A673 (cell line): ENCODE measurements around the gene KAT14. TPM values are rescaled to one million over a fixed set of nuclear protein-coding genes. Genes with fewer than 3 reads are reported as not detected.
"Not testable (repeated sequence)": the region's sequence is repeated elsewhere in the genome, so short reads cannot be mapped to it uniquely, and the experiment has no call there.

Experiments
- BruUV-seq: library from RNA; stranded (reverse); fragments of 400-500 nt; replicated peaks from 2 replicates; lab custom pipeline; 2021; lab: Mats Ljungman, UMichigan
- CTCF ChIA-PET: fragments of 300-600 bp; sonication (Branson Sonifier 250); formaldehyde crosslinking; loops from one replicate; lab custom pipeline; 2022; ENCODE audit warnings: antibody characterized with exemption; lab: Charles Lee
- POLR2A ChIA-PET: fragments of 300-600 bp; sonication (Branson Sonifier 250); formaldehyde crosslinking; loops from one replicate; lab custom pipeline; 2022; ENCODE audit warnings: antibody characterized with exemption; ENCODE audit not compliant: low non-redundant PET; lab: Charles Lee
- DNase-seq: peaks from one replicate; pipeline ENCODE4 v3.0.0-alpha.2; 2015; ENCODE audit warnings: low spot score
- H3K27ac ChIP-seq: fragments of 200-600 bp; sonication (generic); 2 replicates; pipeline ENCODE4 v1.5.1; 2016; ENCODE audit warnings: mixed run types, low read depth, mild to moderate bottlenecking, mixed read lengths, antibody characterized with exemption, low read length; ENCODE audit not compliant: poor library complexity, severe bottlenecking
- H3K27me3 ChIP-seq: fragments of 200-600 bp; sonication (generic); replicated peaks from 2 replicates; pipeline ENCODE4 v1.6.1; 2017; ENCODE audit warnings: mixed run types, low read depth, mild to moderate bottlenecking, mixed read lengths, antibody characterized with exemption, low read length; ENCODE audit not compliant: insufficient read depth, poor library complexity
- H3K36me3 ChIP-seq: fragments of 200-600 bp; sonication (generic); 2 replicates; pipeline ENCODE4 v1.6.1; 2016; ENCODE audit warnings: mixed run types, mild to moderate bottlenecking, mixed read lengths, antibody characterized with exemption, low read length; ENCODE audit not compliant: insufficient read depth, poor library complexity, severe bottlenecking
- H3K4me1 ChIP-seq: fragments of 200-600 bp; sonication (generic); 2 replicates; pipeline ENCODE4 v1.6.1; 2017; ENCODE audit warnings: mixed run types, mild to moderate bottlenecking, mixed read lengths, antibody characterized with exemption, low read length; ENCODE audit not compliant: insufficient read depth, poor library complexity, severe bottlenecking
- H3K4me3 ChIP-seq: fragments of 200-600 bp; sonication (generic); 2 replicates; pipeline ENCODE4 v1.5.1; 2016; ENCODE audit warnings: low read depth, mixed run types, mild to moderate bottlenecking, mixed read lengths, low read length; ENCODE audit not compliant: poor library complexity, severe bottlenecking
- H3K9me3 ChIP-seq: fragments of 200-600 bp; sonication (generic); 2 replicates; pipeline ENCODE4 v1.6.1; 2016; ENCODE audit warnings: mixed run types, low read depth, mild to moderate bottlenecking, mixed read lengths, antibody characterized with exemption, low read length; ENCODE audit not compliant: poor library complexity, severe bottlenecking
- EZH2 ChIP-seq: fragments of 200-600 bp; sonication (generic); IDR thresholded peaks from 2 replicates; pipeline ENCODE4 v1.6.1; 2017; ENCODE audit warnings: borderline replicate concordance, low read depth, mild to moderate bottlenecking, mixed read lengths, antibody characterized with exemption, low read length; ENCODE audit not compliant: poor library complexity, severe bottlenecking
- intact Hi-C: fragments of 100-400 bp; cut with micrococcal nuclease; formaldehyde crosslinking; loops from one replicate; pipeline ENCODE4 v1.10.0; 2022; ENCODE audit not compliant: unreplicated experiment
- total RNA-seq: library from RNA; stranded (reverse); gene quantifications from 2 replicates; pipeline ENCODE4 v1.2.3, GENCODE V29; 2021
- TF ChIP-seq, protein P1 (sequence below): fragments of 300-800, 200-600 bp; sonication (generic); conservative IDR thresholded peaks from 2 replicates; pipeline ENCODE4 v1.5.1; 2017; ENCODE audit warnings: low read depth, mild to moderate bottlenecking, antibody characterized with exemption, low read length, moderate library complexity, mixed read lengths

Gene KAT14
- total RNA-seq, 1 experiment from 2014 or later, result 20.6 TPM

DNA sequence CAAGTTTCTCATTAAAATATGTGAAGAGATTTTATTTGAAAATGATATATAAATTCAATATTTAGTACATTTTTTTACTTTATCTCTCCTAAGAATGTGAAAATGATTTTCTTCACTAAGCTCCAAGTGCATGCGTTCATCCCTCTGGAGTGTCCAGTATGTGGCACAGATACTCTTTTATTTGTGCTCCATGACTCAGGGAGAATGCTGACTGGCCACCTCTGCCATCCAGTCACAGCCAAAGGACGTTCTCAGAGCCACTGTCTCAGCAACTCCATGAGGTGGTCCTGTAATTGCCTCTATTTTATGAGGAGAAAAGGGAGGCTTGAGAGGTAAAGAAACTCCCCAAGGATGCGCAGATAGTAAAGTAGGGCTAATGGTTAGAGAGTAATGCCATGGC is 58.3 kb downstream of the KAT14 start:
- TF ChIP-seq, protein P1, sequence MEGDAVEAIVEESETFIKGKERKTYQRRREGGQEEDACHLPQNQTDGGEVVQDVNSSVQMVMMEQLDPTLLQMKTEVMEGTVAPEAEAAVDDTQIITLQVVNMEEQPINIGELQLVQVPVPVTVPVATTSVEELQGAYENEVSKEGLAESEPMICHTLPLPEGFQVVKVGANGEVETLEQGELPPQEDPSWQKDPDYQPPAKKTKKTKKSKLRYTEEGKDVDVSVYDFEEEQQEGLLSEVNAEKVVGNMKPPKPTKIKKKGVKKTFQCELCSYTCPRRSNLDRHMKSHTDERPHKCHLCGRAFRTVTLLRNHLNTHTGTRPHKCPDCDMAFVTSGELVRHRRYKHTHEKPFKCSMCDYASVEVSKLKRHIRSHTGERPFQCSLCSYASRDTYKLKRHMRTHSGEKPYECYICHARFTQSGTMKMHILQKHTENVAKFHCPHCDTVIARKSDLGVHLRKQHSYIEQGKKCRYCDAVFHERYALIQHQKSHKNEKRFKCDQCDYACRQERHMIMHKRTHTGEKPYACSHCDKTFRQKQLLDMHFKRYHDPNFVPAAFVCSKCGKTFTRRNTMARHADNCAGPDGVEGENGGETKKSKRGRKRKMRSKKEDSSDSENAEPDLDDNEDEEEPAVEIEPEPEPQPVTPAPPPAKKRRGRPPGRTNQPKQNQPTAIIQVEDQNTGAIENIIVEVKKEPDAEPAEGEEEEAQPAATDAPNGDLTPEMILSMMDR, result no peak
- no peak for TF ChIP-seq EZH2
- POLR2A ChIA-PET, result no interaction called here
- Histone ChIP-seq H3K4me1 (no peaks in the 10 kb centered on the region), H3K27me3 (no peaks in the 10 kb centered on the region), H3K9me3 (no peaks in the 10 kb centered on the region), H3K27ac (no peak overlapping the region), H3K36me3 (no peaks in the 10 kb centered on the region), H3K4me3 (no peak overlapping the region)
- CTCF ChIA-PET, result no interaction called here
- intact Hi-C loops, result no loop called here
- no peak for DNase-seq
- BruUV-seq, result no TSS peak

DNA sequence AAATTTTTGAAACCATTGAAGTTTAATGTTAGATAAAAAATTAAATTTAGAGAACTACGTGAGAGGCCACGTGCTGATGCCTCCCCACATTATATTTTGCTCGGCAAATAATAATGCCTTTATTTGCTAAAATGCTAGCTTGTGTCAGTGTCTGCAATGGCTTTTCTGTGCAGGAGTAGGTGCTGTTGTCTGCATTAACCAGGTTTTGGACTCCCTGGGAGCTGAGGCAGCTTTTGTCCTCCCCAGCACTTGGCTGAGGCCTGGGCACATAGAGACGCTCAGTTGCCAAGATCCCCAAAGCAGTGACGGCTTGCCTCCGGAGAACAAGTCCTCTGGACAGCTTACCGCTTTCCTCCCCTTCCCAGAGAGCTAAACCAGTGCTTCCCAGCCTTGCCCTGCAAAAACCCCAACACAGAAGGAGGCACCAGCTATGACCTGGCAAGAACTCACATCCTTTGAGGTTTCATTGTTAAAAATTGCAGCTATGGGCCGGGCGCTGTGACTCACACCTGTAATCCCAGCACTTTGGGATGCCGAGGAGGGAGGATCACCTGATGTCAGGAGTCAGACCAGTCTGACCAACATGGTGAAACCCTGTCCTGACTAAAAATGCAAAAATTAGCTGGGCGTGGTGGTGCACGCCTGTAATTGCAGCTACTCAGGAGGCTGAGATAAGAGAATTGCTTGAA is 59.9 kb downstream of the KAT14 start:
- no peaks in the 10 kb centered on the region for H3K27me3 ChIP-seq
- H3K36me3 ChIP-seq, result no peaks in the 10 kb centered on the region
- TF ChIP-seq, protein P1, result no peak
- TF ChIP-seq EZH2, result no peak
- H3K4me1 ChIP-seq, result no peaks in the 10 kb centered on the region
- intact Hi-C loops, result no loop called here
- DNase-seq, result no peak
- no peak overlapping the region for H3K27ac ChIP-seq
- peaks cover 4% of the 10 kb centered on the region for H3K9me3 ChIP-seq
- BruUV-seq, result no TSS peak
- H3K4me3 ChIP-seq, result no peak overlapping the region
- ChIA-PET POLR2A (no interaction called here), CTCF (no interaction called here)

DNA sequence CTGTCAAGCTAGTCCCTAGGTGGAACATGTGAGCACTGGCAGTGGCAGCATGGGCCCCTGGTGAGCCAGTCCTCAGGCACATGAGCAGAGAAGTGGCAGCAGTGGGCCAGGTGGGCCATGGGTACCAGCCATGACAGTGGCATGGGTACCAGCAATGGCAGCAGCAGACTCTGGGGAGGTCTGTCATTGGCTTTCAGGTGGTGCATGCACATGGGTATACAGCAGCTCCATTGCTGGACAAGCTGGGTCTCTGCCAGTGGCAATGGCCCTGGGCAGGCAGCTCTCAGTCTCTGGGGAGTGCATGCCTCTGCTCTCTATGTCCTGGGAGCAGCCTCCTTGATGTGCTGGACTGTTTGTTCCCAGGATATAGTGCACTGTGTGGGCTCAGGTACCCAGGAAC is 65.3 kb downstream of the KAT14 start:
- POLR2A ChIA-PET, result no interaction called here
- CTCF ChIA-PET, result no interaction called here
- no TSS peak for BruUV-seq

DNA sequence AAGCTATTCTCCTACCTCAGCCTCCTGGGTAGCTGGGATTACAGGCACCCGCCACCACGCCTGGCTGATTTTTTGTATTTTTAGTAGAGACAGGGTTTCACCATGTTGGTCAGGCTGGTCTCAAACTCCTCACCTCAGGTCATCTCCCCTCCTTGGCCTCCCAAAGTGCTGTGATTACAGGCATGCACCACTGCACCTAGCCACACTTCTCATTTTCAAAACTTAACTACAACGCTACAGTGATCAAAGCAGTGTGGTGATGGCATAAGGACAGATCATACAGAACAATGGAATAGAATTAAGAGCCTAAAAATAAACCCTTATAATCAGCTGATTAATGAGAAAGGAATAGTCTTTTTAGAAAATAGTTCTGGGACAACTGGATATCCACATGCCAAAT is 66.0 kb downstream of the KAT14 start:
- DNase-seq, H3K9me3 ChIP-seq, CTCF ChIA-PET, H3K36me3 ChIP-seq, BruUV-seq, H3K27me3 ChIP-seq, H3K4me1 ChIP-seq, H3K4me3 ChIP-seq, H3K27ac ChIP-seq, intact Hi-C loops, POLR2A ChIA-PET: not testable (repeated sequence)

More for the DNA sequence above, 65.3 kb downstream of the KAT14 start:
- Histone ChIP-seq H3K4me3 (no peak overlapping the region), H3K27me3 (no peaks in the 10 kb centered on the region), H3K36me3 (no peaks in the 10 kb centered on the region), H3K9me3 (peaks cover 4% of the 10 kb centered on the region), H3K4me1 (no peaks in the 10 kb centered on the region), H3K27ac (no peak overlapping the region)
- intact Hi-C loops, result no loop called here
- DNase-seq, result no peak
- no peak for TF ChIP-seq EZH2
- TF ChIP-seq, protein P1, result no peak
